GM19468 (cell line): ENCODE measurements around the gene LARGE2.
"Not testable (repeated sequence)": the region's sequence is repeated elsewhere in the genome, so short reads cannot be mapped to it uniquely, and the experiment has no call there.

Experiments used
- ATAC-seq: cut with Tn5 transposase; IDR thresholded peaks from one replicate; pipeline ENCODE4 v1.9.1; 2021; ENCODE audit warnings: mild to moderate bottlenecking, moderate library complexity, moderate number of reproducible peaks; ENCODE audit not compliant: unreplicated experiment; ENCODE audit errors: extremely low read depth

LARGE2 gene

DNA sequence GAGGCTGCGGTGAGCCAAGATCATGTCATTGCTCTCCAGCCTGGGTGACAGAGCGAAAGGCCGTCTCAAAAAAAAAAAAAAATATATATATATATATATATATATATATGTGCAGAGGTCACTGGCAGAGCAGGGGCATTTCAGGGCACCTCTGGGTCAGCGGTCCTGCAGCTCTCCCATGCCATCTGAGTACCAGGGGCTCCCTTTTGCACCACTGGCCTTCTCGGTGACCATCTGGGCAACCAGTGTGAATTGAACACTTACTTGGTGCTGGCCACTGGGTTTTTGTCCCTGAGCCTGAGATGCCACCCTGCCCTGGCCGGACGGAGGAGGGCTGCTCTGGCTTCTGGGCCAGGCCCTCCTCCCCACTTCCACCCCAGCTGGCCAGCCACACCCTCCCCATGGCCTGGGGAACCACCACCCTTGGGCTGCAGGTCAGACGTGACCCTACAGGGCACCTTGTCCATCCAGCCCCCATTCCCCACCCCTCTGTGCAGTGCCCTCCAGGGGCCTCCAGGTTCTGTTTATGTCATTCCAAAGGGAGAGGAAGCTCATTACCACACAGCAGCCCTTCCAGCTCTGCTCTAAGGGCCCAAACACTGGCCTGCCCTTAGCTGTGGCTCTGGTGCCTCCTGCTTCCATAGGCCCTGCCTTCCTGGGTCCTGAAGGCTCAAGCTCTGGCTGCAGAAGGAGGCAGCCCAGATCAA, 26.8 kb upstream of the LARGE2 start:
- no peak for ATAC-seq

DNA sequence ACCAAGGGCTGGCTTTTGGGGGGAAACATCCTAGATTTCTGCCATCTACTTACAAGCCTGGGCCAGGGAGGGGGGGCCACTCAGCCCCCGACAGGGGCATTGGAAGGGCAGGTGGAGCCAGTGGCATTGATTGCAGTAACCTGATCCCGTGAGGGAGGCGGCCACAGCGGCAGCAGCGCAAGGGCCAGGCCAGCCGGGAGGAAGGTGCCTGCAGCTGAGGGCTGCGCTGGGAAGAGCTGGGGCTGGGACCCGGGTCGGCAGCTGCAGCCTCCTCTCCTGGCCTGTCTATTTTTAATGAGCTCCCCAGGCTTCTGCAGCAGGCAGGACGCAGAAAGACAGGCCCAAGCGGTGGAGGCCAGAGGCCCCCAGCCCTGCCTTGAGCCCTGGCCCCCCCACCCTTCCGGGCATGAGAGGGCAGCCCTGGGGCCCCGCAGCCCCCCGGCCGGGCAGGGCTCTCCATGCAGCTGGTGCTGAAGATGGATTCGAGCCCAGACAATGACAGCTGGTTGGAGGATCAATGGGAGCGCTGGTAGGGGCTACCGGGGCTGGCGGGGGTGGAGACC, 26.0 kb upstream of the LARGE2 start:
- ATAC-seq: no peak

DNA sequence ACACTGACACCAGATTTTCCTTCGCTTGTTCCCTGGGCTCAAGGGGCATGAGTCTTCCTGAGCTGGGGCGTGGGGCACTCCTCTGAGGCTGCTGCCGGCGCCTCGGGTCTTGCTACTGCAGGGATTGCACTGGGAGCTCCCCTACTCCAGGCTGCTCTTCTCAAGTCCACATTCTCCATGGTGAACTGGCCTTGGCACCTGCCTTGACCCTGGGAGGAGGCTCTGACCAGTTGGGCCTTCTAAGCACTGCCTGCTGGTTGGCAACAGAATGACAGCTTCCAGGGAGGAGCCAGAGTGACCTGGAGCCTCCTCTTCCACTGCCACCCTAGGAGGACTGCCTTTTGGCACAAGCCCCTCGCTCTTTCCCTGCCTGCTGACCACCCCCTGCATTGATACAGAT, 24.9 kb upstream of the LARGE2 start:
- no peak for ATAC-seq

DNA sequence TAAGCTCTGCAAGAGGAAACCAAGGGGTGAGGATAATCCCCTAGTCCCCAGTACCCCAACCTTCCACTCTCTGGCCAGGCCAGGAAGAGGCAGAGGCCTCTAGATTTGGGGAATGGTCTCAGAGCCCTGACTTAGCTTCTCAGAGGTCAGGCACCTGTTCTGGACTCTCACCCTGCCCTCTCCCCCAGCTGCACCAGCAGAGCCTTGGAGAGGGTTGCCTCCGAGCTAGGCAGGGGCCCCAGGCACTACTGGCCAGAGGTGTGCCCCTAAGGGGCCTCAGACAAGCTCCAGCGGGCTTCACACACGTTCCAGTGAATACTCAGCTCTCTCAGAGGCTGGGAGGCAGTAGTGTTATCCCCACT, 23.4 kb upstream of the LARGE2 start:
- no peak for ATAC-seq

DNA sequence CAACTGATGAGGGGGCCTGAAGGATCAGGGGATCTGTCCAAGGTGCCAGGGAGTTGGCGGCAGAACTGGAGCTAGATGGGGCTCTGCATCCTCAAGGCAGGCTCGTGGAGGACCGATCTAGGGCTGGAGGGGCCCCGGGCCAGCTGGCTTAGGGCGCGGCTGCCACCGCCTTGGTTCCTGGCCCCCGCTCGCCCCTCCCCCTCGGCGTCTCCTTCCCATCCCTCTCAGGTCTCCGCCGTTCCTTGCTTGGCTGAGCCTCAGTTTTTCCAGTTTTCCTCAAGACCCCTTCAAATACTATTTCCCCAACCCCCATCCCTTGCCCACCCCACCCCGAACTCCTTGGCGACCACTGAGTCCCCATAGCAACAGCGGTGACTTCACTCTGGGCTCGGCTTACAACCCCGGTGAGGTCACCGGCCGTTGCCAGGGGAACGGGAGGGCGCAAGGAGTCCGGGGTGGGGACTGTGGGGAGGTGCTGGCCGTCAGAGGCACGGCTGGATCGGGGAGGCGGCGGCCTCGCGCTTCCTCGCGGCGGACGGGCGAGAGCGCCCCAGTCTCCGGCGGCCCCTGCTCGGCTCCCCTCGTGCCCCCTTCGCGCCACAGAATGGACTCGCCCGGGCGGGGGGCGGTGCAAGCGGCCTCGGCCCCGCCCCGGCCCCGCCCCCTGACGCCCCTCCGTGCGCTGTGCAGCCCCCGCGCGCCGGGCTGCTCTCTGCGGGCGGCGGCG, 22.8 kb upstream of the LARGE2 start:
- peak; percentile 22 for ATAC-seq

DNA sequence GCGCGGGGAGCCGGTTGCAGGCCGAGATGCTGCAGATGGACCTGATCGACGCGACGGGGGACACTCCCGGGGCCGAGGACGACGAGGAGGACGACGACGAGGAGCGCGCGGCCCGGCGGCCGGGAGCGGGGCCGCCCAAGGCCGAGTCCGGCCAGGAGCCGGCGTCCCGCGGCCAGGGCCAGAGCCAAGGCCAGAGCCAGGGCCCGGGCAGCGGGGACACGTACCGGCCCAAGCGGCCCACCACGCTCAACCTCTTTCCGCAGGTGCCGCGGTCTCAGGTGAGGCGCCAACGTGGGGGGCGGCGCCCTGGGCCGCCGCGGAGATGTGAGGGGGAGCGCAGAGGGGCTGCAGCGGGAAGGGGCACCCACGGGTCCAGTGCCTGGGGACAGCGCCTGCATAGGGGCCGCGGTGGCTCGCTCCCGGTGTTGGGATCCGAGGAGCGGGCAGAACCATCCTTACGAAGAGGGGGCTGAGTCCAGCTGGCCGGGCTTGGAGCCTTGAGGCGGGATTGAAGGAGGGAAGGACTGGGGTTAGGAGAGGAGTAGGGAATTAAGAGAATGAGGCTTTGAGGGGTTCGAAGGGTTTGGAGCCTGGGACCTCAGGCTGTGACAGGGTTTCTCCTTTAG, 22.2 kb upstream of the LARGE2 start:
- not testable (repeated sequence) for ATAC-seq

DNA sequence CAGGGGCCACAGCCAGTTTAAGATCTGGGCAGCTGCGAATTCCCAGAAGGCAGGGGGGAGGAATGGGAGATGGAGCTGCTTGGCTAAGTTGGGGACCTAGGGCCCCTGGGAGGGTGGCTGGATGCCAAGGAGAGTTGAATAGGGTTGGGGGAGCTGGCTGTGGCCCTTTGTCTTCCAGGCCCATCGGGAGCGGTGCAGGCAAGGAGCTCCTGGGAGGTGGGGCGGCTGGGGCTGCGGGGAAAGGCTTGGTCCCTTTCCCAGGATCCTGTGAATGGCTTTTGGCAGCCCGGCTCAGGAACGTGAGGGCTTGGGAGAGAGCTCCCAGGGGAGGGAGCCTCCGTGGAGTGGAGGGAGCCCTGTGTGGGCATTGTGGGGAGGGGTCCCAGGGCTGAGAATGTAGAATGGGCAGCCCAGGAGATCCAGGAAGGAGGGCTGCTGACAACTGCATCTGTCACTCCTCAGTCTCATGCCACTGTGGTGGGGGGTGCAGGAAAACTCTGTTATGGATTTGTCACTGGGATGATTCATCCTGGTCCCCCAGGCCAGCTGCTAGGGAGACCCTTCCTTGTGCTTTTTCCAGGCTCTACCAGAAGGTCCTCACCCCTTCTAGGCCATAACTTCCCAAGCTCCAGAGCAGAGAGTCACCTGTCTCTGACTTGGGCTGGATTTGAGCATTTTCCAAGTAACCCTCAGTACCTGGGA, 21.4 kb upstream of the LARGE2 start:
- no peak for ATAC-seq

DNA sequence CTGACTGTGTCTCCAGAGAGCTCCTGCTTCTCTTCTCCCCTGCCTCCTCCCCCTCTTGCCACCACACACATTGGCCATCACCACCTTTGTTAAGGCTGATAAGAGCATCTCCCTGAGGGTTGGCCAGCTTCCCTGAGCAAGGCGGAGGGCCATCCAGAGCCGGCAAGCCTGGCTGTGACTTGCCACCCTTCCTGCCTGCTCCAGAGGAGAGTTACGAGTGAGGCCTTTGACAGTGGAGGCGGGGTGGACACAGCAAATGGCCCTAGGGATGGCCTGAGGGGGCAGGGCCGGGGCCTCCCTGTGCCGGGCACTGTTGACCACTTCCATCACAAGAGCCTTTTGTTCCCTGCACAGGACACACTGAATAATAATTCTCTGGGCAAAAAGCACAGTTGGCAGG, 20.8 kb upstream of the LARGE2 start:
- no peak for ATAC-seq

DNA sequence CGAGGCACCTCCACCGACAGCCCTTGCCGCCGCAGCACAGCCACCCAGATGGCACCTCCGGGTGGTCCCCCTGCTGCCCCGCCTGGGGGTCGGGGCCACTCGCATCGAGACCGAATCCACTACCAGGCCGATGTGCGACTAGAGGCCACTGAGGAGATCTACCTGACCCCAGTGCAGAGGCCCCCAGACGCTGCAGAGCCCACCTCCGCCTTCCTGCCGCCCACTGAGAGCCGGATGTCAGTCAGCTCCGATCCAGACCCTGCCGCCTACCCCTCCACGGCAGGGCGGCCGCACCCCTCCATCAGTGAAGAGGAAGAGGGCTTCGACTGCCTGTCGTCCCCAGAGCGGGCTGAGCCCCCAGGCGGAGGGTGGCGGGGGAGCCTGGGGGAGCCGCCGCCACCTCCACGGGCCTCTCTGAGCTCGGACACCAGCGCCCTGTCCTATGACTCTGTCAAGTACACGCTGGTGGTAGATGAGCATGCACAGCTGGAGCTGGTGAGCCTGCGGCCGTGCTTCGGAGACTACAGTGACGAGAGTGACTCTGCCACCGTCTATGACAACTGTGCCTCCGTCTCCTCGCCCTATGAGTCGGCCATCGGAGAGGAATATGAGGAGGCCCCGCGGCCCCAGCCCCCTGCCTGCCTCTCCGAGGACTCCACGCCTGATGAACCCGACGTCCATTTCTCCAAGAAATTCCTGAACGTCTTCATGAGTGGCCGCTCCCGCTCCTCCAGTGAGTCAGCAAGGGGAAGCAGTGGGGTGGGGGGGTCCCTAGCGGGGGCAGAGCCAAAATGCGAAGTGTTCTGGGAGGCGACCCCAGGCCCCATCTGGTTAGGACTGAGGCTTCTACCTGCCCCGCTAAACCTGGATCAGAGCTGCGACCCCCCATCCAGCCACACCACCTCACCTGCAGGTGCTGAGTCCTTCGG, 19.7 kb upstream of the LARGE2 start:
- ATAC-seq: no peak

DNA sequence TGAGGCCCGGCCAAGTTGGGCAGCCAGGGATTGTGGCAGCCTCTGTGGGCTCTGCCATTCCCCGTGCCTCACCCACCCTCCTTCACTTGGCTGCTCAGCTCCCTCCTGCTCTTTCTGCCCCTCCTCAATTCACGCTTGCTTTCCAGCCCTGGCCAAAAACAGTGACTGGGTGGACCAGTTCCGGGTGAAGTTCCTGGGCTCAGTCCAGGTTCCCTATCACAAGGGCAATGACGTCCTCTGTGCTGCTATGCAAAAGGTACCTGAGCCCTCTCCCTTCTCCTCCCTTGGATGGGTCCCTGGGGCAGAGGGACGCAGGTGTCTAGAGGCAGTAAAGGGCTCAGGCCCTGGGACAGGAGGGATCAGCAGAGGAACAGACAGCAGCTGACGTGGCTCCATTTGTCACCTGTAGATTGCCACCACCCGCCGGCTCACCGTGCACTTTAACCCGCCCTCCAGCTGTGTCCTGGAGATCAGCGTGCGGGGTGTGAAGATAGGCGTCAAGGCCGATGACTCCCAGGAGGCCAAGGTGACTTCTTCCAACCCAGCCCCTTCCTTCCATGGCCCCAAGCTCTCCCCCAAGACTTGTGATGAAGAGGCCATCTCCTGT, 18.0 kb upstream of the LARGE2 start:
- ATAC-seq: no peak

DNA sequence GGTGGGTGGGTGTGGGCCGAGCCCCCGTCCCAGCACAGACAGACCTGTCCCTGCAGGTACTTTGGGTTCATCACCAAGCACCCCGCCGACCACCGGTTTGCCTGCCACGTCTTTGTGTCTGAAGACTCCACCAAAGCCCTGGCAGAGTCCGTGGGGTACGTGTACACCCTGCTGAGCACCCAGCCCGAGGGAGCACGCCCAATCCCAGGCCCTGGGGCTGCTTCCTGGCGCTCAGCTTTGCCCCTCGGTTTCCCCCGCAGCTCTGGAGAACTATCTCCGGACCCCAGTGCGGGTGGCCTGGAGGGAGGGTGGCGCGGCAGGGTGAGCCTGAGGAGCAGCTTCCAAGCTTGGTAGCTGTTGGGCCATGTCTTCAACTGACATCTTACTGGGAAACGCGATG, 17.4 kb upstream of the LARGE2 start:
- no peak for ATAC-seq

DNA sequence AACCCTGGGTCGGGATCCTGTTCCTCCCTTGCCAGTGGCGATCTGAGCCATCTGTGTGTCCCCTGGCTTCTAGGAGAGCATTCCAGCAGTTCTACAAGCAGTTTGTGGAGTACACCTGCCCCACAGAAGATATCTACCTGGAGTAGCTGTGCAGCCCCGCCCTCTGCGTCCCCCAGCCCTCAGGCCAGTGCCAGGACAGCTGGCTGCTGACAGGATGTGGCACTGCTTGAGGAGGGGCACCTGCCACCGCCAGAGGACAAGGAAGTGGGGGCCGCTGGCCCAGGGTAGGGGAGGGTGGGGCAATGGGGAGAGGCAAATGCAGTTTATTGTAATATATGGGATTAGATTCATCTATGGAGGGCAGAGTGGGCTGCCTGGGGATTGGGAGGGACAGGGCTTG, 16.9 kb upstream of the LARGE2 start:
- not testable (repeated sequence) for ATAC-seq

DNA sequence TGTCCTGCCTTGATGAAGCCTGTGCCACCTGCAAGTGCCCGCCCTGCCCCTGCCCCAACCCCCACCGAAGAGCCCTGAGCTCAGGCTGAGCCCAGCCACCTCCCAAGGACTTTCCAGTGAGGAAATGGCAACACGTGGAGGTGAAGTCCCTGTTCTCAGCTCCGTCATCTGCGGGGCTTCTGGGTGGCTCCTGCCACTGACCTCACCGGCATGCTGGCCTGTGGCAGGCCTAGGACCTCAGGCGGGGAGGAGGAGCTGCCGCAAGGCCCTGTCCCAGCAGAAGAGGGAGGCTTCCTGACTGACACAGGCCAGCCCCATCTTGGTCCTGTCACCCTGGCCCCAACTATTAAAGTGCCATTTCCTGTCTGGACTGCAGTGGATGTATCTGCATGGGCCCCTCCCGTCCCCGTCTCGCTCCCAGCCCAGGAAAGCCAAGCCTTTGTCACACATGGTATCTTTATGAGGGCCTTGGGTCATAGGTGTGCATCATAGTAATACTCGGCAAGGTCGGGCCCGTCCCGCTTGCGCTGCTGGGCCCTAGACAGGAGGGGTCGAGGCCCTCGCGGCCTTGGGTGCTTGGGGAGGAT, 16.3 kb upstream of the LARGE2 start:
- no peak for ATAC-seq

DNA sequence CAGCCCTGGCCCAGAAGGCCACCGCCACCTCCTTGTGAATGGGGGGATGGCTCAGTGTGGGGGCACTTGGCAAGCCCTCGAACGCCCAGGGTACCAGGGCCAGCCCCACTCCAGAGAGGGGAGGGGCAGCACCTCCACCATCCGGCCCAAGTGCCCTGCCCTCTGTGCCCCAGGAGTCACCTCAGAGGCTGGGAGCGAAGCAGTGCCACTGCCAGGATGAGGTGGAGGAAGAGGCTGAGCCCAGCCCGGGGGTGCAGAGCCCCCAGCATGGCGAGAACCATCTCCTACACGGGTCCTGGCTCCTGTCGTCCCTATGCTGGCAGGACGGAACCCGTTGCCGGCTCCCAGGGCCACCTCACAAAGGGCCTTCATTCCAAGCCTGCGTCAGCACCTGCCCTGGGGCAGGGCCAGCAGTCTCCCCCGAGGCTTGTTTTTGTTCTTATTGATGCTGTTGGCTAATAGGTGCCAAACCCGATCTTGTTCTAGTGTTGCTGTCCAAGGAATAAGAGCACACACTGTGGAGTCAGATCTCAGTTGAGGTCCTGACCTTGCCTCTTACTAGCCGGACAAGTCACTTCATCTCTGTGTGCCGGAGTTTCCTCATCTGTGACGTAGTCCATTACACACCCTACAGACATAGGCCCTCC, 15.4 kb upstream of the LARGE2 start, which contains the start of gene FREY1:
TSS of gene FREY1 (minus strand) at position 307 of the 647 bp plus-strand sequence. CDS start at position 281, 26 bp downstream.
- no peak for ATAC-seq

DNA sequence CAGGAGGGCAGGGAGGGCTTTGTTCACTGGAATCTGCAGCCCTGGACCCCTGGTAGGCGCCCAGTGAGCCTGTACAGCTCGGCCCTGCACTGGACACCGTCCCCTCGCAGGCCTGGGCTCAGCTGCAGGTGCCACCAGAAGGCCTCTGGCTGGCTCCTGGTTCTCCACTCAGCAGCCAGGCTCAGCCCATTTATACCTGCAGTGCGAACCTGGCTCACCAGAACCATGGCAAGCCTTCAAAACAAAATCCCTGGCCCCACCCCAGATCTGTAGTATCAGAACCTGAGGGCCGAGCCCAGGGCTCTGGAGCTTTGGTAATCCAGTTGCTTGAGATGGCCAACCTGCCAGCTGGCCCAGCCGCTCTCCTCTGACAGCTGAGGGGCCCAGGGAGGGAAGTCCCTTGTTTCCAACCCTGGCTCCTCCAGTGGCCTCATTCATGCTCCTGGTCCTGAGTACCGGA, 14.5 kb upstream of the LARGE2 start:
- no peak for ATAC-seq

DNA sequence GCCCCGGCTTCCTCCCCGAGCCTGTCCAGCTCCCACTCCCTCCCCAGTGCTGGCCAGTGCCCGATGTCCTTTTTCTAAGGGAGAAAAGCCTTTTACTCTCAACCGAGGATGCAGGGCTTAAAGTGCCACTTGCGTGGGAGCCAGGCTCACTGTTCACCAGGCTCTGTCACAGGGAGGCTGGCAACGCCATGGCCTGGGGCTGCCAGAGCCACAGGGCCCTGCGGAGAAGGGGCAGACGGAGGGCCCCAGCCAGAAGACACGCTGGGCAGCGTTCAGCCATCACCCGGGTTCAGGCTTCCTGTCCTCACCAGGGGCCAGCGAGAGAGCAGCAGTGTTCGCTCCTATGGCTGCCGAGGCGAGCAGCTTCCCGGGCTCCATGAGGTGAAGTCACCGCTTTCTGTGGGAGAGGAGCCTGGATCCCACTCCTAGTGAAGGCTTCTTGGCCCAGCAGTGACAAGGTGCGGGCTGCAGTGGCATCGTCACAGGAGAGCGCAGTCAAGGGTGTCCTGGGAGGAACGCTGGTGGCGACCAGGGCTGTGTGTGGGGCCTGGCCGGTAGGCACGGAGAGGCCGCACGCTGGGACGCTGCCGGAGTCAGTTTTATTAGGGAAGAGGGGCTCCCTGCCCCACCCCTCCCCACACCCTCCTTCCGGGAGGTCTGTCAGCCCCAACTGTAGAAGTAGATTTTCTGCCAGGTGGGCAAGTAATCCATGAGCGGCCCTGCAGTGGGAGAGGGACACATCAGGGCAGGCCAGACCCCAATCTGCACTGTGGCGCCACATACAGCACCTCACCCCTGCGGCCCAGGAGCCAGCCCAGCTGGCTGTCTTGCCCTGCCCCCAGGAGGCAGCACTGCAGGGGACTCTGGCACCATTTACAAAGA, 12.6 kb upstream of the LARGE2 start:
- ATAC-seq: no peak

DNA sequence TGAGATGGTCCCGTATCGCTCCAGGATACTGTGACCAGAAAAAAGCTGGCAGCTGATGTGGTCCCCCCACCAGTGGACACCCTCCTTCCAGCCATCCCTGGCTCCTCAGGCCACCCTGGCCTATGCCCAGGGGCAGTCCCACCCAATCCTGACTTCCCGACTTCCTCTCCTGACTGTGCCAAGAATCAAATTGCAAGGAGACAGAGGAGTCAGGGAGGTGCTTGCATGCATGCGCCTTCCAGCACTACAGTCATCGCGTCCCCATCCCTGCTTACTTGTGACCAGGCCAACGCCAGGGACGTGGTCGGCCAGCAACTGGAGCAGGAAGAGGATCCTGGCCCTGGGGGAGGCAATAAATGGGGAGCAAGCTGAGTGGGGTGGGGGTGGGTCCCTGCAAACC, 11.8 kb upstream of the LARGE2 start:
- no peak for ATAC-seq
